Fibroblast of lung (primary cell): ENCODE measurements around the gene RPL11. TPM values are rescaled to one million over a fixed set of nuclear protein-coding genes. Genes with fewer than 3 reads are reported as not detected.

Experiments used
- DNase-seq, 2 donors: peaks; one replicate each; pipeline versions ENCODE4 v3.0.0 to v3.0.0-alpha.2; 2010; ENCODE audit warnings: low read depth in 2 of 2
- H2AFZ ChIP-seq: 2 replicates; pipeline ENCODE4 v1.5.1; 2012; ENCODE audit warnings: low read length, control low read depth, inconsistent platforms
- H3K27ac ChIP-seq: 2 replicates; pipeline ENCODE4 v1.5.1; 2011; ENCODE audit warnings: low read length, control low read depth; ENCODE audit not compliant: insufficient read depth
- H3K27me3 ChIP-seq: 2 replicates; pipeline ENCODE4 v1.5.1; 2011; ENCODE audit warnings: mild to moderate bottlenecking, low read length; ENCODE audit not compliant: control insufficient read depth, insufficient read depth
- H3K36me3 ChIP-seq: 2 replicates; pipeline ENCODE4 v1.5.1; 2011; ENCODE audit warnings: low read length; ENCODE audit not compliant: control insufficient read depth, insufficient read depth
- H3K4me1 ChIP-seq: 2 replicates; pipeline ENCODE4 v1.5.1; 2011; ENCODE audit warnings: low read length; ENCODE audit not compliant: control insufficient read depth, insufficient read depth; ENCODE audit errors: extremely low read depth
- H3K4me2 ChIP-seq: 2 replicates; pipeline ENCODE4 v1.5.1; 2011; ENCODE audit warnings: low read length, control low read depth; ENCODE audit not compliant: insufficient read depth; ENCODE audit errors: extremely low read depth
- H3K4me3 ChIP-seq, 4 experiments: fragments of 200-600 bp in 1 of 4; sonication (generic) in 1 of 4; replicated peaks in 1 of 4; 2 replicates each; pipeline ENCODE4 v1.5.1; 2011 to 2016; ENCODE audit warnings: low read length in 4 of 4, low read depth in 3 of 4, mild to moderate bottlenecking in 3 of 4, control low read depth in 2 of 4, inconsistent platforms in 1 of 4, mixed read lengths in 1 of 4; ENCODE audit not compliant: insufficient read depth in 1 of 4; ENCODE audit errors: control extremely low read depth in 1 of 4
- H3K79me2 ChIP-seq: 2 replicates; pipeline ENCODE4 v1.5.1; 2012; ENCODE audit warnings: mild to moderate bottlenecking, low read length, inconsistent platforms; ENCODE audit not compliant: control insufficient read depth, insufficient read depth
- H3K9ac ChIP-seq: 2 replicates; pipeline ENCODE4 v1.5.1; 2011; ENCODE audit warnings: mild to moderate bottlenecking, low read length, control low read depth; ENCODE audit not compliant: insufficient read depth
- H3K9me3 ChIP-seq: 2 replicates; pipeline ENCODE4 v1.5.1; 2012; ENCODE audit warnings: low read depth, low read length; ENCODE audit not compliant: control insufficient read depth, insufficient read depth
- H4K20me1 ChIP-seq: 2 replicates; pipeline ENCODE4 v1.5.1; 2011; ENCODE audit warnings: low read length; ENCODE audit not compliant: control insufficient read depth, insufficient read depth; ENCODE audit errors: extremely low read depth
- EZH2 ChIP-seq: IDR thresholded peaks from 2 replicates; pipeline ENCODE4 v1.5.1; 2012; ENCODE audit warnings: low read length, control low read depth, mild to moderate bottlenecking; ENCODE audit errors: missing control alignments
- polyA plus RNA-seq, 2 donors: library from polyadenylated mRNA; depleted of rRNA in 1 of 2; stranded (reverse) in 1 of 2; unstranded in 1 of 2; fragments of >200 nt; gene quantifications; 2 replicates each; pipeline ENCODE4 v1.2.1, GENCODE V29; 2011 to 2012; ENCODE audit warnings: missing spikeins in 1 of 2
- total RNA-seq: library from RNA; depleted of rRNA; stranded (reverse); fragments of >200 nt; gene quantifications from 2 replicates; pipeline ENCODE4 v1.2.1, GENCODE V29; 2014
- TF ChIP-seq, protein P1 (sequence below), 2 donors: IDR thresholded peaks in 1 of 2; conservative IDR thresholded peaks in 1 of 2; 1 replicate in 1 of 2; 2 replicates in 1 of 2; pipeline ENCODE4 v1.5.1; 2011 to 2012; ENCODE audit warnings: low read length in 2 of 2, control low read depth in 1 of 2, inconsistent platforms in 1 of 2, low read depth in 1 of 2, mild to moderate bottlenecking in 1 of 2

The RPL11 gene
- total and polyA plus RNA-seq, 2 donors (not counting 1 experiment from before 2014, with no cell fraction given): 1,214 to 1,551 TPM

DNA sequence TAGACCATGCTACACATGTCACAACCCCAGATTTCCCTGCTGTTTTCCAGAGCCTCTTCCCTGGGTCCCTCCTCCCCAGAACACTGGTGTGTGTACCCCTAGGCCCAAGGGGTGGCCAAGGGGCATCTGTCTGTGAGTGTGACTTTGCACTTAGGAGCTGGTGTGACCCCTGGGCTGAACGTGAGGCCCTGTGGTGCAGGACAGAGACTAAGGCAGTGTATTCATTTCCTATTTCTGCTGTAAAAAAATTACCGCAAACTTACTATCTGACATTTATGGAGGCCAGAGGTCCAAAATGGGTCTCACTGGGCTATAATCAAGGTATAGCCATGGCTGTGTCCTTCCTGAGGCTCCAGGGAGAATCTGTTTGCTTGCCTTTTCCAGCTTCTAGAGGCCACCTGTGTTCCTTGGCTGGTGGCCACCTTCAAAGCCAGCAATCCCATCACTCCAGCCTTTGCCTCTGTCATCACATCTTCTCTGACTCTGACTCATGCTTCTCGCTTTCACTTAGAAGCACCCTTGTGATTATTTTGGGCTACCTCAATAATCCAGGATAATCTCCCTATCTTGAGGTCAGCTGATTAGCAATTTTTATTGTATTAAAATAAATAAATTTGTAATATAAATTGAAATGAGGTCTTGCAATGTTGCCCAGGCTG lies 27.7 kb downstream of the RPL11 start:
- Histone ChIP-seq H3K27me3 (no peaks in the 10 kb centered on the region), H4K20me1 (peaks cover 2% of the 10 kb centered on the region)

DNA sequence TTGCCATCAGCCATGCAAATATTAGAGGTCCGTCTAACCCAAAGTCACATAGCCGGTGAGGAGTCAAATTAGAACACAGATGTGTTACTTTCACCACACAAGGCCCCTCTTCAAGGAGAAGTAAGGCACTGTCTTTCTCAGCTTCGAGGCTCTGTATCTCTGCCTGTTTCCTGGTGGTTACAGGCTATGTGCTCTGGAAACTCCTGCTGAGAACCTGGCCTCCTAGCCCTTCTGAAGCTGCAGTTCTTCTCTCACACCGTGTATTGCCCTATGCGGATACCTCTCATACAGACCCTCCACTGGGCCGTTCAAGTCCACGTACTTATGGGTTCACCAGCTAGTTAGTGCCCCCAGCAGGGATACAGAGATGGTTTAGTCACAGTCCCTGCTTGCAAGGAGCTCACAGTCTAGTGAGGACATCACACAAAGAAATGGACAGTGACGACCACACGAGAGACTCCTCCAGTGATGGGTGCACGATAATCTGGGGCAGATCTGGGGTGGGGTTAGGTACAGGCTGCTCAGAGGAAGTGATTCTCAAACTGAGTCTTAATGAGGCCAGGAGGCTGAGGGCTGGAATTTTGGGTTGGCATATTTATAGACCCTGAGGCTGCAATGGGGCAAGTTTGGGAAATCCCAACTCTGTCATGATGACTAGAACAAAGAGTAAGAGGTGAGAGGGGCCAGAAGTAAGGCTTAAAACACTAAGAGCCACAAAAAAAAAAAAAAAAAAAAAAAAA lies 28.8 kb downstream of the RPL11 start:
- DNase-seq: no peak
- H2AFZ ChIP-seq: no peak overlapping the region
- no peaks in the 10 kb centered on the region for H4K20me1 ChIP-seq

More for the DNA sequence above, 27.7 kb downstream of the RPL11 start:
- peaks cover 5% of the 10 kb centered on the region for H3K4me1 ChIP-seq
- no peak overlapping the region for H3K9ac ChIP-seq
- no peak overlapping the region for H3K4me2 ChIP-seq
- H3K79me2 ChIP-seq: peaks cover 5% of the 10 kb centered on the region
- H3K9me3 ChIP-seq: no peaks in the 10 kb centered on the region
- no peak for TF ChIP-seq EZH2
- TF ChIP-seq, protein P1, sequence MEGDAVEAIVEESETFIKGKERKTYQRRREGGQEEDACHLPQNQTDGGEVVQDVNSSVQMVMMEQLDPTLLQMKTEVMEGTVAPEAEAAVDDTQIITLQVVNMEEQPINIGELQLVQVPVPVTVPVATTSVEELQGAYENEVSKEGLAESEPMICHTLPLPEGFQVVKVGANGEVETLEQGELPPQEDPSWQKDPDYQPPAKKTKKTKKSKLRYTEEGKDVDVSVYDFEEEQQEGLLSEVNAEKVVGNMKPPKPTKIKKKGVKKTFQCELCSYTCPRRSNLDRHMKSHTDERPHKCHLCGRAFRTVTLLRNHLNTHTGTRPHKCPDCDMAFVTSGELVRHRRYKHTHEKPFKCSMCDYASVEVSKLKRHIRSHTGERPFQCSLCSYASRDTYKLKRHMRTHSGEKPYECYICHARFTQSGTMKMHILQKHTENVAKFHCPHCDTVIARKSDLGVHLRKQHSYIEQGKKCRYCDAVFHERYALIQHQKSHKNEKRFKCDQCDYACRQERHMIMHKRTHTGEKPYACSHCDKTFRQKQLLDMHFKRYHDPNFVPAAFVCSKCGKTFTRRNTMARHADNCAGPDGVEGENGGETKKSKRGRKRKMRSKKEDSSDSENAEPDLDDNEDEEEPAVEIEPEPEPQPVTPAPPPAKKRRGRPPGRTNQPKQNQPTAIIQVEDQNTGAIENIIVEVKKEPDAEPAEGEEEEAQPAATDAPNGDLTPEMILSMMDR (conservative IDR thresholded peaks at IDR 0.05 in 1 of 2, IDR thresholded peaks at IDR 0.05 in 1 of 2; ENCODE audit: low read depth in 1 of 2, low read length in 2 of 2): no peak
- H3K27ac ChIP-seq: no peak overlapping the region
- peak; percentile 57 to 60 for DNase-seq
- no peak overlapping the region for H3K4me3 ChIP-seq
- no peaks in the 10 kb centered on the region for H3K36me3 ChIP-seq
- no peak overlapping the region for H2AFZ ChIP-seq

DNA sequence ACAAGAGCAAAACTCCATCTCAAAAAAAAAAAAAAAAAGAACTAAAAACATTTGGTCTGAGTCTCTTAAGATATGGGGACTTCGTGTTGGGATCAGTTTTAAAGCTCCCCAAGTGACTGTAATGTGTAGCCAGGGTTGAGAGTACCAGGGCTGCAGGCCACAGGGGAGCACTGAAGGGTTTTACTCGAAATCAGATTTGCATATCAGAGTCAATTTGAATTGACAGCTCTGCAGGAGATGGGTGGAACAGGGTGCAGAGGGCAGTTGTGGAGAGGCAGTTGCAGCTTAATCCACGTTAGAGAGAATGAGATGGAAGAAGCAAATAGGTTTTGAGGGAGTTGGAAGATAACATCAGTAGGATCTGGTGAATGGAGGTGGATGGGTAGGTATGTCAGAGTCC lies 31.0 kb downstream of the RPL11 start:
- peaks cover 9% of the 10 kb centered on the region for H3K4me1 ChIP-seq
- no peaks in the 10 kb centered on the region for H3K9me3 ChIP-seq
- no peak overlapping the region for H3K4me2 ChIP-seq
- H3K4me3 ChIP-seq: no peak overlapping the region
- H4K20me1 ChIP-seq: no peaks in the 10 kb centered on the region
- H3K27ac ChIP-seq: no peak overlapping the region
- TF ChIP-seq, protein P1 (conservative IDR thresholded peaks at IDR 0.05 in 1 of 2, IDR thresholded peaks at IDR 0.05 in 1 of 2; ENCODE audit: low read depth in 1 of 2, low read length in 2 of 2): no peak
- no peak for TF ChIP-seq EZH2
- peaks cover 3% of the 10 kb centered on the region for H3K79me2 ChIP-seq
- H3K27me3 ChIP-seq: no peaks in the 10 kb centered on the region
- no peak for DNase-seq
- H3K9ac ChIP-seq: no peak overlapping the region
- H3K36me3 ChIP-seq: no peaks in the 10 kb centered on the region
- H2AFZ ChIP-seq: no peak overlapping the region

More for the DNA sequence above, 28.8 kb downstream of the RPL11 start:
- Histone ChIP-seq H3K36me3 (no peaks in the 10 kb centered on the region), H3K9me3 (no peaks in the 10 kb centered on the region), H3K9ac (no peak overlapping the region), H3K27ac (no peak overlapping the region), H3K4me2 (no peak overlapping the region), H3K4me1 (peaks cover 5% of the 10 kb centered on the region), H3K4me3 (no peak overlapping the region), H3K27me3 (no peaks in the 10 kb centered on the region), H3K79me2 (peaks cover 3% of the 10 kb centered on the region)
- TF ChIP-seq EZH2: no peak
- TF ChIP-seq, protein P1 (conservative IDR thresholded peaks at IDR 0.05 in 1 of 2, IDR thresholded peaks at IDR 0.05 in 1 of 2; ENCODE audit: low read depth in 1 of 2, low read length in 2 of 2): no peak
